GM12864 (cell line): Measurements from ENCODE around the gene BHLHA15.

Experiments
- DNase-seq: peaks from one replicate; pipeline ENCODE4 v3.0.0-alpha.2; 2011; ENCODE audit warnings: low read depth
- H3K4me3 ChIP-seq: 2 replicates; pipeline ENCODE4 v1.5.1; 2011; ENCODE audit warnings: mild to moderate bottlenecking, low read depth, low read length, control low read depth
- TF ChIP-seq, protein P1 (sequence below): IDR thresholded peaks from 2 replicates; pipeline ENCODE4 v1.5.1; 2011; ENCODE audit warnings: low read depth, mild to moderate bottlenecking, moderate library complexity, low read length, control low read depth, inconsistent platforms; ENCODE audit errors: missing control alignments

The BHLHA15 gene

DNA sequence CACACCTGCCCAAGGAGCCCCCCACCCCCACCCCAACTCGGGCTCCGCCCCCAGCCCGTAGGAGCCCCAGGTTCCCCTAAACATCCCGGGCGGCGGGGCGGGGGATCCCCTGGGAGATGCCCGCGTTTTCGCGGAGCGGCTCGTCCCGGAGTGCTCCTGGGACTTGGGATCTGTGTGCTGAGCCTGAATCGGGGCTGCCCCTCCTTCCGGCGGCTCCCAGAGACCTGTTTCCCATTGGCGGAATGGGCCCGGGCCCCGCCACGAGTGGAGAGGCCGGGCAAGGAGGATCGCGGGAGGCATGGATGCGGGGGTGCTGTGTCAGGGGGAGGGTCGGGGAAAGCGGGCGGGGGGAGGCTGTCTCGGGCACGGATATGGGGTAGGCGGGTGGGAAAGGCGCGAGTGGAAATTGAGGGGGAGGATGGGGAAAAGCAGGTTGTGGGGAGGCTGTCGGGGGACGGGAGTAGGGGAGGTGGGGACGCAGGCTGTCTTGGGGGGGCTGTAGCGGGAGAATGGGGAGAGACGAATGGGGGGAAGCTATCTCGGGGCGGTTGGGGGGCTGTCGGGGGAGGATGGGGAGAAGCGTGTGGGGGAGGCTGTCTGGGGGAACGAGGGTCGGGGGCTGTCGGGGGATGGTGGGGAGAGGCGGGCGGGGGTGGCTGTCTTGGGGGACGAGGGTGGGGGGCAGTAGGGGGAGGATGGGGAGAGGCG is 572 bp upstream of the BHLHA15 start:
- H3K4me3 ChIP-seq: peak overlapping the region; percentile 26
- no peak for DNase-seq
- TF ChIP-seq, protein P1, sequence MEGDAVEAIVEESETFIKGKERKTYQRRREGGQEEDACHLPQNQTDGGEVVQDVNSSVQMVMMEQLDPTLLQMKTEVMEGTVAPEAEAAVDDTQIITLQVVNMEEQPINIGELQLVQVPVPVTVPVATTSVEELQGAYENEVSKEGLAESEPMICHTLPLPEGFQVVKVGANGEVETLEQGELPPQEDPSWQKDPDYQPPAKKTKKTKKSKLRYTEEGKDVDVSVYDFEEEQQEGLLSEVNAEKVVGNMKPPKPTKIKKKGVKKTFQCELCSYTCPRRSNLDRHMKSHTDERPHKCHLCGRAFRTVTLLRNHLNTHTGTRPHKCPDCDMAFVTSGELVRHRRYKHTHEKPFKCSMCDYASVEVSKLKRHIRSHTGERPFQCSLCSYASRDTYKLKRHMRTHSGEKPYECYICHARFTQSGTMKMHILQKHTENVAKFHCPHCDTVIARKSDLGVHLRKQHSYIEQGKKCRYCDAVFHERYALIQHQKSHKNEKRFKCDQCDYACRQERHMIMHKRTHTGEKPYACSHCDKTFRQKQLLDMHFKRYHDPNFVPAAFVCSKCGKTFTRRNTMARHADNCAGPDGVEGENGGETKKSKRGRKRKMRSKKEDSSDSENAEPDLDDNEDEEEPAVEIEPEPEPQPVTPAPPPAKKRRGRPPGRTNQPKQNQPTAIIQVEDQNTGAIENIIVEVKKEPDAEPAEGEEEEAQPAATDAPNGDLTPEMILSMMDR: no peak

DNA sequence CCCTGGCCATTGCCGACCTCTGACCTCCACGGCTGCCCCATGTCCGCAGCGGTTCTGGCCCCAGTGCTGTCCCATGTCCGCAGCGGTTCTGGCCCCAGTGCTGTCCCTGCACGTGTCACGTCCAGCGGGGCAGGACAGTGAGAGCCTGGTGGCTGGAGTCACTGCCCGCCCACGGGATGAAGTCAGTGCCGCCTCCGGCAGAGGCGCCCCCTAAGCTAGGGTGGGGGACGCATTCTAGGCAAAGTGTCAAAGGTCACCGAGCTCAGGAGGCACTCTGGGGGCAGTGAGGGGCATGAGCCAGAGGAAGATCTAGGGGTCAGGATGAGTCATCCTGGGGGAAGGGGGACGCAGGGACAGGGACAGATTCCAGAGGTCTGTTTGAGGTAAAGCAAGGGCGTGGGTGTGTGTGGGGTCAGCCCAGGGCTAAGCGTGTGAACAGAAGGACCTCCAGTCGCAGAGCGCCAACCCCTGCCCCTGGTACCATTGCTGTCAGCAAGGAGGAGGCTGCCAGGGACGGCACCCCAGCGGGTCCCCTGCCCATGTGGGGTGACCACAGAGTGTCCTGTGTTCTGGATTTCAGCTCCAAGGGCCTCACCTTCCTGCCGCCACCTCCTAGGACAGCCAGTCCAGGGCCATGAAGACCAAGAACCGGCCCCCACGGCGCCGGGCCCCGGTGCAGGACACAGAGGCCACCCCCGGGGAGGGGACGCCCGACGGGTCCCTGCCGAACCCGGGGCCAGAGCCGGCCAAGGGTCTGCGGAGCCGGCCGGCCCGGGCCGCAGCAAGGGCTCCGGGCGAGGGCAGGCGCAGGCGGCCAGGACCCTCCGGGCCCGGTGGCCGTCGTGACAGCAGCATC is 665 bp downstream of the BHLHA15 start:
- TF ChIP-seq, protein P1: no peak
- no peak for DNase-seq
- H3K4me3 ChIP-seq: peak overlapping the region; percentile 78

DNA sequence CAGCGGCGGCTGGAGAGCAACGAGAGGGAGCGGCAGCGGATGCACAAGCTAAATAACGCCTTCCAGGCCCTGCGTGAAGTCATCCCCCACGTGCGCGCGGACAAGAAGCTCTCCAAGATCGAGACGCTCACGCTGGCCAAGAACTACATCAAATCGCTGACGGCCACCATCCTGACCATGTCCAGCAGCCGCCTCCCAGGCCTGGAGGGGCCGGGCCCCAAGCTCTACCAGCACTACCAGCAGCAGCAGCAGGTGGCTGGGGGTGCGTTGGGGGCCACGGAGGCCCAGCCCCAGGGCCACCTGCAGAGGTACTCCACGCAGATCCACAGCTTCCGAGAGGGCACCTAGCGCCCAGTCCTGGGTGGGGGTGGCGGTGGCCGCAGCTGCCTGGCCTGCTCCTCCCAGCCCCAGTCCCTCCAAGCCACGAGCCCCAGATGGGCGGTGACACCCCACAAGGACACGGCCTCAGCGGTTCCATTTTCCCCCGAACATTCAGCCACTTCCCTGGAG is 1.3 kb downstream of the BHLHA15 start:
- H3K4me3 ChIP-seq: peak overlapping the region; percentile 6
- no peak for DNase-seq
- TF ChIP-seq, protein P1: no peak

DNA sequence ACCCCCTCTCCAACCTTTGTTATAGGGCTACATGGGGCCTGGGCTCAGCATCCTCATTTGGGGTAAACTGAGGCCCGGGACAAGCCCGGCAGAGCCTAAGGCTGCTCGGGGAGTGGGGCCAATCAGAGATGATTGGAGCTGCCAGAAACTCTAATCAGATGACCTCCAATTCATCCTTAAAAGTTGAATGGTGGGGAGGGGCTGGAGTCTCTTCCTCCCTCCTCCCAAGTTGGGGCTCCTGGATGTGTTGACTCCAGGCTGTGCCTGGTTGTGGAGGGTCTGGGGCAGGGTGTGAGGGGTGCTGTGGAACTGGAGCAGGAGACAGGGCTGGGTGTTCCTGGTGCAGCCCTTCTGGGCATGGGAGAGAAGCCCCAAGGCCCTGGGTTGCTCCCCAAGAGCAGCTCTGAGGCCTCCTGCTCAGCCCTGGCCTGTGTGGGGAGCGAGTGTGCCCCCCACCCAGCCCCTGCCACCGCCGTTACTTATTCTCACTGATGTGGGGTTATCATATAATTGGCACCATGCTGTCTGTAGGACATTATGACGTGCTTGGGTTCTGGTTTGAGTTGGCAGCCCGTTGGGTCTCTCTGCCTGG is 2.2 kb downstream of the BHLHA15 start:
- H3K4me3 ChIP-seq: peak overlapping the region; percentile 6
- TF ChIP-seq, protein P1: no peak
- no peak for DNase-seq

DNA sequence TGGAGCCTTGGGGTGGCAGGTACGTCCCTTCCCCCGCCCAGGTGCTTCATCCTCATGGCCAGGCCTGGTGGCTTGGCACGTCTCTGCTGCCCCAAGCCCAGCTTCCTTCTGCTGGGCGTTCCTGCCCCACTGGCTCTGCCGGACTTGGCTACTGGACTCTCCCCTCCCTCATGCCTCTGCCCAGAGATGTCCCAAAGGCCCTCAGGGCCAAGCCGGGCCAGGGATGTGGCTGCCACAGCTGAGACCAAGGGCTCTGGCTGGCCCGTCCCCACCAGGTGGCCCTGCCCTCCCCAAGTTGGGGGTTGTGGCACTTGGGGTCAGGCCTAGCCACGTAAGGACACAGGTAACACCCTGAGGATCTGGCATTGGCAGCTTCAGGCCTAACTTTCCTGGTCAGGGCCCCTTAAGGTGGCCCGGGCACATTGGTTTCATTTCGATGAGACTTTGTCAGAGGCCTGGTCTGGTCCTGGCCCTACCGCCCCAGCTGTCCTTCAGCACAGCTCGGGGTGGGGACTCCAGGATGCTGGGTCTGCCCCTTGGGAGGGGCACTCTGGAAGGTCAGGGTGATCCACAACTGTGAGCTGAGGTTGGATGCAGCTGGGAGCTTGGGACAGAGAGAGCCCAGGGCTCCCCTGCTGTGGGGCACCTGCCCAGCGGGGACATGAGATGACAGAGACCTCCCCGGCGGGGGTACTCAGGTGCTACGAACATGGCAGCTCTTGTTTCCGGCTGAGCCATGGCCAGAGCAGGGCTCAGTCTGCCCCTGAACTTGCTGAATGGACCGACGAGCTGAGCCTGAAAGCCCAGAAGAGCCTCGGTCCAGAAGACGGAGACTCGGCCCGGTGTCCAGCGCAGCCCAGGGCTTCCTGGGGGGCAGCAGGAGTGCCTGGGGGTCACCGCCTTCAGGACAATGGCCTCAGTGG is 2.9 kb downstream of the BHLHA15 start:
- no peak overlapping the region; the same call in 1 of the 2 replicates for H3K4me3 ChIP-seq
- no peak for DNase-seq

More for the DNA sequence above, 2.9 kb downstream of the BHLHA15 start:
- TF ChIP-seq, protein P1: no peak
